Lower leg skin (tissue), 3 donors: Measurements from ENCODE around the gene SORCS2.

Source experiments
- CTCF ChIP-seq, 3 donors: fragments of 450-650 bp; IDR thresholded peaks; one replicate each; pipeline ENCODE4 v1.5.1; 2016; ENCODE audit warnings: antibody characterized with exemption in 3 of 3, mild to moderate bottlenecking in 3 of 3, moderate library complexity in 2 of 3
- POLR2A ChIP-seq, 2 donors: fragments of 450-650 bp; IDR thresholded peaks; one replicate each; pipeline ENCODE4 v1.6.1; 2016 to 2017; ENCODE audit warnings: antibody characterized with exemption in 2 of 2, mild to moderate bottlenecking in 1 of 2, moderate library complexity in 1 of 2

- TF ChIP-seq POLR2A (IDR thresholded peaks at IDR 0.05): no peak
- TF ChIP-seq CTCF (IDR thresholded peaks at IDR 0.05): no peak
Measured at GRCh38 chr4:7355795-7356194, 163.5 kb downstream of the SORCS2 start.
